HG02763 (cell line): Measurements from ENCODE around the gene CSPG5.

Experiments
- ATAC-seq: cut with Tn5 transposase; IDR thresholded peaks from one replicate; pipeline ENCODE4 v1.9.1; 2021; ENCODE audit warnings: mild to moderate bottlenecking, moderate library complexity; ENCODE audit not compliant: unreplicated experiment

CSPG5 gene

GRCh38 chr3:47588053-47588452 is 9.4 kb upstream of the CSPG5 start:
- ATAC-seq: no peak

DNA sequence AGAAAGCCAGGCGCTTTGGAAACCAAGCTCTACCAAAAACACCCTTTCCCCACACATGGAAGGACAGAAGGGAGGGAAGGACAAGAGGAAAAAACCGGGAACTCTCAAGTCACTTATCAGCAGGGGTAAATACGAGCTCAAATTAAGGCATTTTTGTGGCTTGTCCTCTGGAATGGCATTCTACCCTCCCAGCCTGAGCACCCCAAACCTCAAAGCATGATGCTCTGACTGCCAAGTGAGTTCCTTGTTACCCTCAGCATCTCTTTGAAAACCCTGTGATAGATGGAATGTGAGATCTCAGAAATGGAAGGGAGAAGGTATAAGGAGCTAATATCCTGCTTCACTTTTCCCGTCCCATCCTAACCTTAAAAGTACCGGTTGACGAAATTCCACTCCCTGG is 8.1 kb upstream of the CSPG5 start:
- no peak for ATAC-seq

- ATAC-seq: no peak
Measured at GRCh38 chr3:47583320-47584075, 4.8 kb upstream of the CSPG5 start.

- no peak for ATAC-seq
Measured at GRCh38 chr3:47581835-47582234, 3.2 kb upstream of the CSPG5 start.

GRCh38 chr3:47581422-47581821 is 2.8 kb upstream of the CSPG5 start:
- ATAC-seq: no peak

GRCh38 chr3:47580481-47580880 is 1.8 kb upstream of the CSPG5 start:
- ATAC-seq: no peak

- ATAC-seq: no peak
Measured at GRCh38 chr3:47579875-47580274, 1.2 kb upstream of the CSPG5 start.

GRCh38 chr3:47578119-47578632 is 489 bp downstream of the CSPG5 start:
- no peak for ATAC-seq

DNA sequence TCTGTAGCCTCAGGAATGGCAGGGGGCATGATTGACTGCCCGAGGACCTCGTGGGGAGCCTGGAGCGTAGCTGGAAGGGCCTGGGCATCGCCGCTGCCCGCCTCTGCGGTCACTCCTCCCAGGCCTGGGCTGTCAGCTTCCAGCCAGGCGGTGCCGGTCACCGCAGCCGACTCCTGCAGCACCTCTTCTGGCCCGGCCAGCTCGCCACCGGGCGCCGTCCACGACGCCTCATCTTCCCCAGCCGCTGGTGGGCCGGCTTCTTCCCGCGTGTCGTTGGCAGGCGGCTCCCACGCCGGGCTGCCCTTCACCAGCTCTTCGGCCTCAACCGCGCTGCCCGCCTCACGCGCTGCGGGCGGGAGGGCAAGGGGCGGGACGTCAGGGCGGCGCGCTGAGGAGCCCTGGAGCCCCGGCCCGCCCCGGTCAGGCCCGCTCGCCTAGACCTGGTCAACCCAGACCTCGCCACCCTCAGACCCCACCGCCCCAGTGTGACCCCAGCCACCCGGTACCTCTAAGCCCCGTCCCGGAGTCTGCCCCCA is 1.0 kb downstream of the CSPG5 start:
- no peak for ATAC-seq

- ATAC-seq: no peak
Measured at GRCh38 chr3:47573190-47574172, 5.2 kb downstream of the CSPG5 start.

DNA sequence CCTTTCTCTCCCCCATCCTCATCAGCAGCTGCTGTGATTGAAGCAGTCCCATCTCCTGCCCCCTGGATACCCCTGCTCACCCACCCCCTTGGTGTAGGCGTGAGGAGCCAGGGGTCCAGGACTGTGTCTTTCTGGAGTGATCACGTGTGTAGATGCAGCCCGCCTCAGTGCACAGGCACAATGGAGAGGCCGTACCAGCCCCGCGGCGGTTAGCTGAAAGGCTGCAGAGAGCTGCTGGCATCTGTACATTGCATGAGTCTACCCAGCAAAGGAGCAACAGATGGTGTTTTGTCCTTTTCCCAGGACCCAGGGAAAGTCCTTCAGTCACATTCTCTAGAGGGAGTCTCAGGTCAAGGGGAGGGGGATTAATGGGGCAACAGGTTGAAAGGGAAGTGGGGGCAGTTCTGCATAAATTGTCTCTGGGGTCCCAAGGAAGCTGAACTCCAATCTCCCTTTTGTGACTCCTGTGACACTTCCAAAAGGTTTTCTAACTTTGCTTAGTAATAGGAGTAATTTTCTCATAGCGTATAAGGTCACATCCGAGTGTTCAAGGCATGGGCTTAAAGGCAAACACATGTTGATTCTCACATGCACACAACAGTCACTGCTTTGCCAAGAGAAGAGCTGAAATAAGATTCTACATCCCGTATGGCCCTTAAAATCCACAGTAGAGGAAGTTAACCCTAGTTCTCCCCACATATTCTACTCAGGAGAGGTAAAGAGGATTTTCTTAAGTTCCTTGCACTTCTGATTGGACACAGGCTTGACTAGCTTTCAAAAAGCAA is 7.1 kb downstream of the CSPG5 start:
- no peak for ATAC-seq

- no peak for ATAC-seq
Measured at GRCh38 chr3:47568901-47569300, 9.8 kb downstream of the CSPG5 start.

DNA sequence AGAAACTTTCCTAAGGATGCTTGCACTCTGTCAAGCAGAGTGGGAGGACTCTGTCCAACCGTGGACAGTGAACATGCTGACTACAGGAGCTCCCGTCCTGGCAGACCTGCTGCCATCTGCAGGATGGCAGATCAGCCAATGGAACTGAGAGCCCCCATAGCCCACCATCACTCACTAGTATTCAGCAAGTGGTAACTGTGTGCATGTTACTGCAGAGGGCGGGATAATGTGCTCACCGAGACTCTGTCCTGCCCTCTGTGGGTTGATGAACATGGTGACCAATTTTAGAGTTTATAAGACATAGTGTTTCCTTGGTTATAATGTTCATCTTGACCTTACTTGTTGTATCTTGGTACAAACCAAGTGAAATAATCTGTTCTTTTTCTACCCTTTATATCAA is 11.5 kb downstream of the CSPG5 start:
- ATAC-seq: no peak

DNA sequence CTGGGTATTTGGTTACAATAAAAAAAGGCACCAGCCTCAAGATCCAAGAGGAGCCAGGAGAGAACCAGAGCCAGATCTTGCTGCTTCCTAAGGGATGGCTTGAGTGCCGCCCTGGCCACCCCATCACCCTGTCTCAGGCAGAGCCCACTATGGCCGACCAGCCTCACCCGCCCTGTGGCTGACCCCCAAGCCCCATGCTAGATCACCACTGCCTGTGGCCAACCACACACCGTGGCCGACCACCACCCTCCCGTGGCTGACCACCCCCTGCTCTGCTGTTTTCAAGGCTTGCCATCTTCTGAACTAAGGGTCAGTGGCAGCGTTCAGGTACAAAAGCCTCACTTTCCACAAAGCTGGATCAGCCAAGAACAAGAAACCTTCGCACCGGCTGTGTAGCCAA is 12.0 kb downstream of the CSPG5 start:
- ATAC-seq: no peak

GRCh38 chr3:47565734-47566550 is 12.7 kb downstream of the CSPG5 start:
- ATAC-seq: no peak

- ATAC-seq: no peak
Measured at GRCh38 chr3:47556351-47556750, 22.3 kb downstream of the CSPG5 start.

GRCh38 chr3:47554335-47554734 is 24.3 kb downstream of the CSPG5 start:
- ATAC-seq: no peak

- no peak for ATAC-seq
Measured at GRCh38 chr3:47553407-47553806, 25.3 kb downstream of the CSPG5 start.

DNA sequence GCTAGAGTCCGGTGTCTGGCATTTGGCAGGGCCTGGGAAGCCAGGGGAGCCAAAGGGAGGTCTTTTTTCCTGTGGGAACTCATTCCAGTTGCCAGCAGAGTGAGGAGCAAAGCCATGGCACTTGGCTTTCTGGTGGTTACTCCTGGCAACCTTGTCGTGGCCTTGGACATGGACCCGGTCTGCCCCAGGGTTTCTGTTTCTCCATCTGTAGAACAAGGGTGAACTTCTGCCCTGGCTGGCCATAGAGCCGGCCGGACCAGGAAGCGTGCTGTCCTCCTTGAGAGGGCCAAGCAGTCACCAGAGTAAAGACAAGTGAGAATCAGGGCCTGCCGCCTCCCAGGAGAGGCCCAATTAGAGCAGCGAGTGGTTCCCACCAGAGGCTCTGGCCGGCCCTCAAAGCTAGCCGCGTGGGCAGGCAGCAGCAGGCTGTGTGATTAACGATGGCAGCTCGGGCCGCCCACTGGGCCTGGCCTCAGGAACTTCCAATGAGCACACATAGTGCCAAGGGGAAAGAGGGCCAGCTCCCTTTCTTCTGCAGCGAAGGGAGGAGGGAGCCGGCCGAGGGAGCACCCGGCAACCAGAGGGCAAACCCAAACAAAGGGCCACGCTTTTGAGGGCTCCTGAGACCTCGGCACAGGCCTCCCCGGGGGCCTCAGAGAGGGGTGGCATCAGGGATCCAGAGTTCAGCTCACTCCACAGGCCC is 36.0 kb downstream of the CSPG5 start:
- no peak for ATAC-seq
